Thymus (tissue), 11 donors: ENCODE results near the gene SH2D3A. TPM values are rescaled to one million over a fixed set of nuclear protein-coding genes. Genes with fewer than 3 reads are reported as not detected.
A peak's percentile ranks its signal among the peaks of the same experiment; 100 is the strongest.
"Not testable (repeated sequence)": the region's sequence is repeated elsewhere in the genome, so short reads cannot be mapped to it uniquely, and the experiment has no call there.

Experiments used
- DNase-seq, 9 donors: peaks; one replicate each; pipeline ENCODE4 v3.0.0-alpha.2; 2013; ENCODE audit warnings: low spot score in 9 of 9, low read depth in 6 of 9, missing footprints in 1 of 9
- H3K27ac ChIP-seq, 2 donors: one replicate each; pipeline ENCODE4 v1.5.1; 2013; ENCODE audit warnings: control low read depth in 1 of 2, low read depth in 1 of 2, low read length in 1 of 2, mild to moderate bottlenecking in 1 of 2, moderate library complexity in 1 of 2
- H3K27me3 ChIP-seq, 2 donors: one replicate each; pipeline ENCODE4 v1.5.1; 2013; ENCODE audit warnings: low read length in 1 of 2; ENCODE audit not compliant: control insufficient read depth in 2 of 2, insufficient read depth in 1 of 2
- H3K36me3 ChIP-seq, 2 donors: one replicate each; pipeline ENCODE4 v1.5.1; 2013; ENCODE audit warnings: low read length in 1 of 2, mild to moderate bottlenecking in 1 of 2, moderate library complexity in 1 of 2; ENCODE audit not compliant: control insufficient read depth in 2 of 2, insufficient read depth in 2 of 2
- H3K4me1 ChIP-seq, 2 donors: one replicate each; pipeline ENCODE4 v1.5.1; 2013; ENCODE audit warnings: low read length in 2 of 2; ENCODE audit not compliant: control insufficient read depth in 2 of 2, insufficient read depth in 2 of 2
- H3K4me3 ChIP-seq, 2 donors: one replicate each; pipeline ENCODE4 v1.5.1; 2013; ENCODE audit warnings: low read length in 2 of 2, control low read depth in 1 of 2, mild to moderate bottlenecking in 1 of 2
- H3K9me3 ChIP-seq, 2 donors: one replicate each; pipeline ENCODE4 v1.5.1; 2013; ENCODE audit warnings: low read length in 1 of 2, mild to moderate bottlenecking in 1 of 2; ENCODE audit not compliant: control insufficient read depth in 2 of 2, insufficient read depth in 1 of 2
- WGBS: extraction: QIAGEN DNeasy Blood & Tissue Kit; methylation state at CpG from one replicate; pipeline ENCODE4 v1.1.7; 2013; 5-methylcytosine and 5-hydroxymethylcytosine counted together
- polyA plus RNA-seq: library from polyadenylated mRNA; stranded (reverse); fragments of 200-250 nt; gene quantifications from one replicate; pipeline ENCODE4 v1.2.3, GENCODE V29; 2013
- total RNA-seq: library from RNA; stranded (reverse); fragments of 120-200 nt; gene quantifications from one replicate; pipeline ENCODE4 v1.2.4, GENCODE V29; 2013
- donor health status: healthy.

The SH2D3A gene
- total and polyA plus RNA-seq, 2 donors = 6.0 to 18.8 TPM

GRCh38 chr19:6776999-6777398, 9.8 kb upstream of the SH2D3A start:
- Histone ChIP-seq H3K36me3 (peaks cover 15 to 34% of the 10 kb centered on the region in 2 donors), H3K27ac (no peak overlapping the region), H3K27me3 (no peaks in the 10 kb centered on the region), H3K4me1 (peaks cover 7 to 24% of the 10 kb centered on the region in 2 donors), H3K4me3 (no peak overlapping the region), H3K9me3 (no peaks in the 10 kb centered on the region)
- no peak for DNase-seq
- 97% methylated on average over 4 of the region's 4 CpGs for WGBS

DNA sequence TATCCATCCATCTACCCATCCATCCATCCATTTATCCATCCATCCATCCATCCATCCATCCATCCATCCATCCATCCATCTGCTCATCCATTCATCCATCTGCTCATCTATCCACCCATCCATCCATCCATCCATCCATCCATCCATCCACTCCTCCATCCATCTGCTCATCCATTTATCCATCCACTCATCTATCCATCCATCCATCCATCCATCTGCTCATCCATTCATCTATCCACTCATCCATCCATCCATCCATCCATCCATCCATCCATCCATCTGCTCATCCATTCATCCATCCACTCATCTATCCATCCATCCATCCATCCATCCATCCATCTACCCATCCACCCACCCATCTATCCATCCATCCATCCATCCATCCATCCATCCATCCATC, 8.8 kb upstream of the SH2D3A start:
- H3K36me3 ChIP-seq = peaks cover 9 to 30% of the 10 kb centered on the region in 2 donors
- H3K4me3 ChIP-seq, H3K9me3 ChIP-seq, H3K27ac ChIP-seq, H3K27me3 ChIP-seq, DNase-seq: not testable (repeated sequence)
- H3K4me1 ChIP-seq = peaks cover 9 to 28% of the 10 kb centered on the region in 2 donors

- H3K27ac ChIP-seq = no peak overlapping the region
- peaks cover 9 to 23% of the 10 kb centered on the region in 2 donors for H3K36me3 ChIP-seq
- H3K4me3 ChIP-seq = no peak overlapping the region
- DNase-seq = no peak
- 86% methylated on average over 11 of the region's 11 CpGs for whole genome bisulfite sequencing
- H3K9me3 ChIP-seq = no peaks in the 10 kb centered on the region
- peaks cover 9 to 28% of the 10 kb centered on the region in 2 donors for H3K4me1 ChIP-seq
- no peaks in the 10 kb centered on the region for H3K27me3 ChIP-seq
Measured at GRCh38 chr19:6774821-6775707, 7.8 kb upstream of the SH2D3A start.

DNA sequence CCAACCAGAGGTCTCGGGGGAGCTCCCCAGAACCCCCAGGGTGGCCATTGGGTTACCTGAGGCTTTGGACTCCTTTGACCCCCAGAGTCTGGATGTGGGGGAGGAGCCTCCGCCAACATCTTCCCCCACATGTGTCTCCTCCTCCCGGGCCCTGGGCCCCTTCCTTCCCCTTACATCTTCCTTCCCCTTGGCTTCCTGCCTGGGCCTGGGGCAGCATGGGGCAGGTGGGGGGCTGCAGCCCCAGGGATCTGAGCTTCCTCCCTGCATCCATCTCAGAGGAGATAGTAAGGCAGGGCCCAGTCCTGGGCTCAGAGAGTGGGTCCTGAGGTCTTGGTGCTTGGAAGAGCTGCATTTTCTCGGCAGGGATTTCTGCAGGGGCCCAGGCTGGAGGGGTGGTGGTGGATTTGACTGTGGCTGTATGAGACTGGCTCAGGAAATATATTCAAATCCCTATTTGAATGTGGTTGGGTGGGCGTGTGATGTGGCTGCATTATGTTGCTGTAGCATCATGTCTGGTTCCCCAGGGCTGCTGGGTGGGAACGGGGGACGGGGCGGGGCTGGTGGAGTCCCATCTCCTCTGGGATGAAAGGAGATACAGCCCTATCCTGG, 6.2 kb upstream of the SH2D3A start:
- 4% methylated on average over 8 of the region's 8 CpGs for WGBS
- H3K36me3 ChIP-seq = peaks cover 5 to 16% of the 10 kb centered on the region in 2 donors
- H3K27me3 ChIP-seq = no peaks in the 10 kb centered on the region
- H3K4me3 ChIP-seq = peak overlapping the region; percentile 77 to 100
- H3K27ac ChIP-seq = peak overlapping the region; percentile 87 to 93
- peak in 7 of 9 donors; percentile 45 to 84 (median 59) for DNase-seq
- H3K4me1 ChIP-seq = peaks cover 9 to 33% of the 10 kb centered on the region in 2 donors
- H3K9me3 ChIP-seq = no peaks in the 10 kb centered on the region

DNA sequence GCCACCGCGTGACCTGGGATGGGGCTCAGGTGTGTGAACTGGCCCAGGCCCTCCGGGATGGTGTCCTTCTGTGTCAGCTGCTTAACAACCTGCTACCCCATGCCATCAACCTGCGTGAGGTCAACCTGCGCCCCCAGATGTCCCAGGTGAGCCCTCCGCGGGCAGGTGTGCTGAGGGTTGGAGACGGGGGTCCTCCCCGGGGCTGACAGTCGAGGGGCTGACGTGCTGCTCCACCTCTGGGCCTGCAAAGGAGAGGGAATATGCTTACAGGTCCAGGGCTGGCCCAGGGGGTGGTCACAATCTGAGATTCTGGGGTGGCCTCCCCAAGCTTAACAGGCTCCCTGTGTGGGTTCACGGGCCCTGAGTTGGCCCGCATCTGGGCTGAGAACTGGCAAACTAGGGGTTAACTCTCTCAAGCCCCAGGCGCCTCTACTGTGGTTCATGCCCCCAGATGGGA, 5.7 kb upstream of the SH2D3A start:
- 7% methylated on average over 14 of the region's 14 CpGs for WGBS
- DNase-seq = no peak
- peaks cover 5 to 14% of the 10 kb centered on the region in 2 donors for H3K36me3 ChIP-seq
- H3K4me3 ChIP-seq = peak overlapping the region; percentile 77 to 100
- H3K9me3 ChIP-seq = no peaks in the 10 kb centered on the region
- H3K27me3 ChIP-seq = no peaks in the 10 kb centered on the region
- peak overlapping the region; percentile 87 to 93 for H3K27ac ChIP-seq
- peaks cover 9 to 34% of the 10 kb centered on the region in 2 donors for H3K4me1 ChIP-seq

DNA sequence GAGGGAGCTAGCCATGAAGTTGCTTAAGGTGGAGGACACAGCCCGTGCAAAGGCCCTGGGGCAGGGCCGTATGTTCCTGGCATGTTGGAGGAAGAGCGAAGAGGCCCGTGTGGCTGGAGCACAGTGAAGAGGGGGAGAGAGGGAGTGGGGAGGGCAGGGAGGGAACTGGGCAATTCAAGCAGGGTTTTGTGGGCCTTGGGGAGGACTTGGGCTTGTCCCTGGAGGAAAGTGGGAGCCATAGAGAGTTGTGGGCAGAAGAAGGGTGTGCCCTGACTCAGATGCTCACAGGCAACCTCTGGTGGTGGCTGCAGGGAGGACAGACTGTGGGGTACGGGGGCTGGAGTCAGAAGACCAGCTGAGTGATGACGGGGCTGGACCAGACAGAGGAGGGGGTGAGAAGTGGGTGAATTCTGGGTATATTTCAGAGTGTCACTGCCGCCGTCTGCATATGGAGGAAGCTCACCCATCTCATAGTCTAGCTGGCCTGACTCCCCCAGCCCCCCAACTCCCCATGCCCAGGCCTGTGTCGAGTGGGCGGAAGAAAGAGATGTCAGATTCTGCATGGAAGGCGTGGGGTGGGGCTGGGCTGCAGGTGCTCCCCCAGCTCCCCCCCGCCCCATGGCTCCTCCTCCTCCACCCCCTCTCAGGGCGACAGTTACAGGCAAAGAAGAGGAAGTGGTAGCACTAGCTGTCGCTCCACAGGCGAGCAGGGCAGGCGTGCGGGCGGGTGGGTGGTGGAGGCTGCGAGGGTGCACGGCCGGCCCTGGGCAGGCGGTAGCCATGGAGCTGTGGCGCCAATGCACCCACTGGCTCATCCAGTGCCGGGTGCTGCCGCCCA, 5.0 kb upstream of the SH2D3A start, which contains the start of gene VAV1:
Gene VAV1, plus strand, starts transcription at position 681 of the 838 bp plus-strand sequence. Its CDS starts 100 bp downstream, at position 781.
- H3K4me1 ChIP-seq = peaks cover 11 to 40% of the 10 kb centered on the region in 2 donors
- peak within 1 kb of the TSS; percentile 77 to 100 for H3K4me3 ChIP-seq
- no peaks in the 10 kb centered on the region for H3K27me3 ChIP-seq
- H3K27ac ChIP-seq = peak within 1 kb of the TSS; percentile 87 to 93
- 15% methylated on average over 25 of the region's 25 CpGs for WGBS
- H3K36me3 ChIP-seq = peaks cover 0 to 10% of the 10 kb centered on the region in 2 donors
- DNase-seq = peak; percentile 70 to 94 (median 84)
- H3K9me3 ChIP-seq = peaks cover 0 to 2% of the 10 kb centered on the region in 2 donors

- Histone ChIP-seq H3K36me3 (peaks cover 0 to 10% of the 10 kb centered on the region in 2 donors), H3K27ac (peak overlapping the region; percentile 87 to 93), H3K4me1 (peaks cover 13 to 46% of the 10 kb centered on the region in 2 donors)
- WGBS = 93% methylated on average over 7 of the region's 7 CpGs
- not testable (repeated sequence) for H3K27me3 ChIP-seq, DNase-seq, H3K4me3 ChIP-seq, H3K9me3 ChIP-seq
Measured at GRCh38 chr19:6771648-6772027, 4.4 kb upstream of the SH2D3A start.

- no peaks in the 10 kb centered on the region for H3K36me3 ChIP-seq
- peaks cover 11 to 44% of the 10 kb centered on the region in 2 donors for H3K4me1 ChIP-seq
- H3K27ac ChIP-seq = no peak overlapping the region
- H3K27me3 ChIP-seq = peaks cover 0 to 4% of the 10 kb centered on the region in 2 donors
- H3K4me3 ChIP-seq = no peak overlapping the region
- peak in 1 of 9 donors; percentile 21 for DNase-seq
- peaks cover 0 to 4% of the 10 kb centered on the region in 2 donors for H3K9me3 ChIP-seq
- WGBS = 87% methylated on average over 11 of the region's 11 CpGs
Measured at GRCh38 chr19:6769006-6769619, 1.9 kb upstream of the SH2D3A start.
